Ammon's horn (tissue), 1 donor: ENCODE measurements around the gene RAD50.
A peak's percentile ranks its signal among the peaks of the same experiment; 100 is the strongest.
"Not testable (repeated sequence)": the region's sequence is repeated elsewhere in the genome, so short reads cannot be mapped to it uniquely, and the experiment has no call there.

Experiments used
- DNase-seq: peaks from one replicate; pipeline ENCODE4 v3.0.0-alpha.2; 2016; ENCODE audit warnings: low spot score

Gene RAD50

GRCh38 chr5:132556763-132557477, at the start of gene RAD50:
RAD50 (plus strand) TSS chr5:132556977; CDS start chr5:132557325, 348 bp downstream.
- DNase-seq, result peak; percentile 91

GRCh38 chr5:132510076-132510475, 46.7 kb upstream of the RAD50 start:
- no peak for DNase-seq

DNA sequence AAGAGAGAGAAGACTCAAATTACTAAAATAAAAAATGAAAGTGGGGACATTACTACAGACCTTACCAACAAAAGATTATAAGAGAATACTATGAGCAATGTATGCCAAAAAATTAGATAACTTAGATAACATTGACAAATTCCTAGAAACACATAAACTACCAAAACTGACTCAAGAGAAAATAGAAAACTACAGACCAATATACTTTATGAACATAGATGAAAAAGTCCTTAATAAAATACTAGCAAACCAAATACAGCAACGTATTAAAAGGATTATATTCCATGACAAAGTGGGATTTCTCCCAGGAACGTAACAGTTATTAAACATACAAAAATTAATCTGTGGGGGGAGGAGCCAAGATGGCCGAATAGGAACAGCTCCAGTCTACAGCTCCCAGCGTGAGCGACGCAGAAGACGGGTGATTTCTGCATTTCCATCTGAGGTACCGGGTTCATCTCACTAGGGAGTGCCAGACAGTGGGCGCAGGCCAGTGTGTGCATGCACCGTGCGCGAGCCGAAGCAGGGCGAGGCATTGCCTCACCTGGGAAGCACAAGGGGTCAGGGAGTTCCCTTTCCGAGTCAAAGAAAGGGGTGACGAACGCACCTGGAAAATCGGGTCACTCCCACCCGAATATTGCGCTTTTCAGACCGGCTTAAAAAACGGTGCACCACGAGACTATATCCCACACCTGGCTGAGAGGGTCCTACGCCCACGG, 43.0 kb upstream of the RAD50 start:
- DNase-seq, result not testable (repeated sequence)

GRCh38 chr5:132522067-132522466, 34.7 kb upstream of the RAD50 start:
- DNase-seq, result not testable (repeated sequence)

DNA sequence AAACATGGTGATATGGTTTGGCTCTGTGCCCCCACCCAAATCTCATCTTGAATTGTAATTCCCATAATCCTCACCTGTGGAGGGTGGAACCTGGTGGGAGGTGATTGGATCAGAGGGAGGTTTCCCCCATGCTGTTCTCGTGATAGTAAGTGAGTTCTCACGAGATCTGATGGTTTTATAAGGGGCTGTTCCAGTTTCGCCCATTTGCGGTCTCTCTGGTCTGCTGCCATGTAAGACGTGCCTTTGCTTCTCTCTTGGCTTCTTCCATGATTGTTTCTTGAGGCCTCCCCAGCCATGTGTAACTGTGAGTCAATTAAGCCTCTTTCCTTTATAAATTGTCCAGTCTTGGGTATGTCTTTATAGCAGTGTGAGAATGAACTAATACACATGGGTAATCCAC, 31.9 kb upstream of the RAD50 start:
- not testable (repeated sequence) for DNase-seq

GRCh38 chr5:132525299-132525724, 31.5 kb upstream of the RAD50 start:
- no peak for DNase-seq

DNA sequence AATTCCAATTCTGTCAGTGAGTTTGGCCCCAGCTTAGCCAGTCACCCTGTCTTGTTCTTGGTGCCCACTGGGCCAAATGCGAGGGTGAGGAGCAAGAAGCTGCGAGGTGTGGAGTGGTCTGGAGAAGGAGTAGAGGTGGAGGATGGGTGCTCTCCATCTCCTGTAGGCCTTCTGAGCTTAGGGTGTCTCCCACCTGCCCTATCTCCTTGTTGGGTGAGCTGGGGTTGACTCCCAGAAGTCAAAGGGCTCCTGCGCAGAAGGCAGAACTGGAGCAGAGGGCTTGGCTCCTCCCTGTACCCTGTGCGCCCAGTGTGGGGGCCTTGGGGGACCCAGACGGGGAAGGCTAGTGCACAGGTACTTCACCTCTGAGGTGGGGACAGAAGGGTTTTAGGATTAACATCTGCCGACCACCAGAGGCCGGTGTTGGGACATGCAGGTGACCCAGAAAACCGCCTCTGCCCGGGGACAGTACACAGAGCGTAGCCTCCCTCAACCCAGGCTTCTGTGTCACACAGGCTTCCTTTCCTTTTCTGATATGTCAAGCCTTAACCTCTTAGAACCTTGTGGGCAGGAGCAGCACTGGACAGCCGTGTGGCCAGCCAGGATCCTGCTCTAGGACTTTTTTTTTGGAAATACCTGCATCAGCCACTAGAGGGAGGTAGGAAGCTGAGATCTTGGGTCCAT, 30.3 kb upstream of the RAD50 start:
- DNase-seq, result peak; percentile 54

GRCh38 chr5:132526974-132527564, 29.7 kb upstream of the RAD50 start:
- no peak for DNase-seq

- DNase-seq, result no peak
Measured at GRCh38 chr5:132528021-132528420, 28.8 kb upstream of the RAD50 start.

- peak; percentile 41 for DNase-seq
Measured at GRCh38 chr5:132528866-132529634, 27.7 kb upstream of the RAD50 start.

- no peak for DNase-seq
Measured at GRCh38 chr5:132530946-132531345, 25.8 kb upstream of the RAD50 start.

- DNase-seq, result no peak
Measured at GRCh38 chr5:132539716-132540115, 17.1 kb upstream of the RAD50 start.

DNA sequence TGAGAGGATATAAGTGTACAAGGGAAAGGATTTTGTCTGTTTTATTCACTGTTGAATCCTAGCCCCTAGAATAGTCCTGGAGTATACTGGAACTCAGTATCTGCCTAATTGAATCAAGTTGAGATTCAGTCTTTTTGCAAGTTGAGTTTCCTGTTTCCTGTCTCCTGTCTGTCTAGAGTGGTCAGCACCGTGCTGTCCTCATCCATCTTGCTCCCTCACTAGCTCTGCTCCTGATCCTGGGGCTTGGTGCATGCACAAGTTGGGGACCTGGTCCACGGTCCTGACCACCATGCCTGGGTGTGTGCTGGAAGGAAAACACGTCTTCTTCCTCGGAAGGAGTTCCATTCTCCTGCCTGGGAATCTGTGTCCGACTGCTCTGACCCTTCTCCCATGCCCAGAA, 16.6 kb upstream of the RAD50 start:
- no peak for DNase-seq

GRCh38 chr5:132540764-132541163, 16.0 kb upstream of the RAD50 start:
- peak; percentile 58 for DNase-seq

DNA sequence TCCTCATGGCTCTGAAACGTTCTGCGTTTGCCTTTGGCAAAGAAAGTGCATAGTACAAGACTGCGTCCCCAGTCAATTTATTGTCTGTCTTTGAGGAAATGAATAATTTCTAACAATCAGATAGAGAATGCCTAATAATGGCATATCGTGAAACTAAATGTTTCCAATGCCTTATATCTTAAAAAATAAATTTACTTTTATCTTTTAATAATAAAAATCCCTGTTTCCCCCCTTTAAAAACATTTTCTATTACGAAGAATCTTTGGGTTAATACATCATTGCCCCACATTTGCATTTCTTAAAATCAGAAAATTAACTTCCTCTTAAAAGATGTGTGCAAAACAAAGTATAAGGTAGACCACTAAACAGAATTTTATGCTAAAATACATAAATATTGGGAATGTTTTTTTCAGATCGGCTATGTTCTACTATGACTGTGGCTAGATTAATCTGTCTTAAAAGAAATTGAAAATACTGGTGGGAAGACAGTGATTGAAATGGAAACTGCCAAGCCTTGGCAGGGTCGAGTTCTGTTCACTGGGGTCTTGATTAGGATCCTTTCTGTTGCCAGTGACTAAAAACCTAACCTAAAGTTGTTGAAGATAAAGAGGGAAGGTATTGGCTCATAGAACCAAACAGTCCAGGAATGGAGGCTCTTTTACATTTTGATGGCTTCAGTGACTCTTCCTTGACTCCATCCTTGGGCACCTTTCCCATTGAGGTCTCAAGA, 13.1 kb upstream of the RAD50 start, which contains the start of gene IL5:
Gene IL5 (minus strand): TSS at position 51 of the 730 bp plus-strand sequence. CDS start 44 bp downstream, at position 7.
- no peak for DNase-seq

DNA sequence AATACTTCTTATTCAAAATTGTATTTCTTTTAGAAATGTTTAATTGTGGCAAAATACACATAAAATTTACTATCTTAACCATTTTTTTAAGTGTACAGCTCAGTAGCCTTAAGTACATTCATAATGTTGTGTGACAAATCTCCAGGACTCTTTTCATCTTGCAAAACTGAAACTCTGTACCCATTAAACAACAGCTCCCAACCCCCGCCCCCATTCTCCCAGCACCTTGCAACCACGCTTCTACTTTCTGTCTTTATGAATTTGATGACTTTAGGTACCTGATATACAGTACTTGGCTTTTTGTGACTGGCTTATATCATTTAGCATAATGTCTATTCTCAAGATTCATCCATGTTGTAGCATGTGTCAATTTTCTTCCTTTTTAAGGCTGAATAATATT, 10.7 kb upstream of the RAD50 start:
- no peak for DNase-seq

DNA sequence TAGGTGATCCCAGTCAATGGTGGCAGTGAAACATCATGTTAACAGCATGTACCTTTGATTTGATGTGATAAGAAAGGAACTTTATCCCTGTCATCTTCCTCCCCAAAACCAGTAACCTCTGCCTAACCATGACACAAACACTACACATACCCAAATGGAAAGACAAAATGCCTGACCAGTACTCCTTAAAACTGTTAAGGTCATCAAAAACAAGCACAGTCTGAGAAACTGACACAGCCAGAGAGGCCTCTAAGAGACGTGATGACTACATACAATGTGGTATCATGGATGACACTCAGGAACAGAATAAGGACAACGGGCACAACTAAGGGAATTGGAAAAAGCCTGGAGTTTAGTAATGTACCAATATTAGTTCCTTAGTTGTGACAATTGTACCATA, 9.5 kb upstream of the RAD50 start:
- DNase-seq, result no peak

GRCh38 chr5:132548834-132549233, 7.9 kb upstream of the RAD50 start:
- DNase-seq, result not testable (repeated sequence)

DNA sequence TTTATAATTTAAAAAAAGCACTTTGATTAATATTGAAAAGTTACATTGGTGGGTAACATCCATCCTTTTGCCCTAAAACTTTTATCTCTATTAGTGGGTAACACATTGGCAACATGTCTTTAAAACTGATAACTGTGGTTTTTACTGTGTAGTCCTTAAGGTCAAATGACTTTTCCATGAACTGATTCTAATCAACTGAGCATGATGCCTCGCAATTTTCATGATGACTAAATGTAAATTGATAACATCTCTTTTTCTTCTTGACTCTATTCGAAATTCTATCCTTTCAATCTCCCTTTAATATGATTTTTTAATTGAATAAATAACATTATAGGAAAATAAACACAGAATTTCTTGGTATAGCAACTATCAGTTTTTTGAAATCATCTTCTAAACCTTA, 7.2 kb upstream of the RAD50 start:
- DNase-seq, result no peak

DNA sequence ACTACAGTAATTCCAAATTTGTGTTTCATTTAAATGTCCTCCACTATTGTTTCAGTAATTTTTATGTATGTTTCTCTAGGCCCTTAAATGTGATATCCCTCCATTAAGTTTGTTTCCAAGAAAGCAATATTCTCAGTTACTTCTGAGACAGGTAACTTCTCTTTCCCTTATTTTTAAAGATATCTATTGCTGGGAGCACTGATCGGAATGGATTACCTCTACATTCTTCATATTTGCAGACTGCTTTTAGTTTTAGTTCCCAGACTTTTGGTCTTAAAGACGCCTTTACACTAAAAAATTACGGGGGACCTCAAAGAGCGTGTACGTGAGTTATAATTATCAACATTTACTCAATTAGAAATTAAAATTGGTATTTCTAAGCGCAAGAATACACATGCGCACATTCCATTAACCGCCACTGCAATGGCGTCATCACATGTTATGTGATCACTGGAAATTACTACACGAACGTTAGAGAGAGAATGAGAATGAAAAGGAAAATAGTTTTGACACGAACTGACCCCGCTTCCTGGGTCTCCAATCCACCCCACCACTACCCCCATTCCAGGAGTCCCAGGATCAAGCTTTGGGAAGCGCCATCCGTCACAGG, 519 bp upstream of the RAD50 start:
- DNase-seq, result no peak
